MM.1S (cell line): Measurements from ENCODE around the gene CACNA1I.

Experiments used
- DNase-seq: peaks from one replicate; pipeline ENCODE4 v3.0.0-alpha.2; 2015
- H2AFZ ChIP-seq: fragments of 300-600 bp; sonication (generic); 2 replicates; pipeline ENCODE4 v1.6.0; 2016; ENCODE audit warnings: antibody characterized with exemption, low read length
- H3F3A ChIP-seq: fragments of 300-600 bp; sonication (generic); 2 replicates; pipeline ENCODE4 v1.6.1; 2016; ENCODE audit warnings: mild to moderate bottlenecking, antibody characterized with exemption, low read length, moderate library complexity, mixed read lengths; ENCODE audit not compliant: insufficient read depth
- H3K27ac ChIP-seq: fragments of 300-600 bp; sonication (generic); 2 replicates; pipeline ENCODE4 v1.5.1; 2016; ENCODE audit warnings: mild to moderate bottlenecking, low read length
- H3K27me3 ChIP-seq: fragments of 300-600 bp; sonication (generic); replicated peaks from 2 replicates; pipeline ENCODE4 v1.6.0; 2016; ENCODE audit warnings: low read length; ENCODE audit not compliant: insufficient read depth
- H3K36me3 ChIP-seq: fragments of 300-600 bp; sonication (generic); replicated peaks from 2 replicates; pipeline ENCODE4 v1.6.1; 2016; ENCODE audit warnings: mild to moderate bottlenecking, low read length, mixed read lengths; ENCODE audit not compliant: insufficient read depth
- H3K4me1 ChIP-seq: fragments of 300-600 bp; sonication (generic); 2 replicates; pipeline ENCODE4 v1.6.1; 2016; ENCODE audit warnings: low read length, mixed read lengths
- H3K4me2 ChIP-seq: fragments of 300-600 bp; sonication (generic); 2 replicates; pipeline ENCODE4 v1.6.0; 2016; ENCODE audit warnings: low read depth, low read length
- H3K4me3 ChIP-seq: fragments of 300-600 bp; sonication (generic); 2 replicates; pipeline ENCODE4 v1.5.1; 2016; ENCODE audit warnings: low read length, mixed read lengths
- H3K79me2 ChIP-seq: fragments of 300-600 bp; sonication (generic); 2 replicates; pipeline ENCODE4 v1.6.1; 2016; ENCODE audit warnings: mixed run types, low read length, mixed read lengths
- H3K9ac ChIP-seq: fragments of 300-600 bp; sonication (generic); 2 replicates; pipeline ENCODE4 v1.6.1; 2016; ENCODE audit warnings: low read length, mixed read lengths
- H3K9me2 ChIP-seq: fragments of 300-600 bp; sonication (generic); replicated peaks from 2 replicates; pipeline ENCODE4 v1.6.1; 2016; ENCODE audit warnings: mild to moderate bottlenecking, low read length, mixed read lengths; ENCODE audit not compliant: insufficient read depth
- H3K9me3 ChIP-seq: fragments of 300-600 bp; sonication (generic); replicated peaks from 2 replicates; pipeline ENCODE4 v1.6.1; 2016; ENCODE audit warnings: mild to moderate bottlenecking, low read length, mixed read lengths; ENCODE audit not compliant: insufficient read depth
- H4K20me1 ChIP-seq: fragments of 300-600 bp; sonication (generic); 2 replicates; pipeline ENCODE4 v1.6.1; 2016; ENCODE audit warnings: mild to moderate bottlenecking, low read length, moderate library complexity, mixed read lengths; ENCODE audit not compliant: insufficient read depth
- CTCF ChIP-seq: fragments of 300-600 bp; sonication (generic); IDR thresholded peaks from 2 replicates; pipeline ENCODE4 v1.5.1; 2016; ENCODE audit warnings: antibody characterized with exemption, low read length, mixed read lengths
- EZH2 ChIP-seq: fragments of 300-600 bp; sonication (generic); optimal IDR thresholded peaks from 2 replicates; pipeline ENCODE3; 2017; ENCODE audit warnings: low read depth, mild to moderate bottlenecking, antibody characterized with exemption, low read length, mixed read lengths
- EZH2phosphoT487 ChIP-seq: fragments of 300-600 bp; sonication (generic); IDR thresholded peaks from 2 replicates; pipeline ENCODE4 v1.6.1; 2018; ENCODE audit warnings: antibody characterized with exemption, low read length

Gene CACNA1I

GRCh38 chr22:39621826-39622225 lies 51.3 kb downstream of the CACNA1I start:
- Histone ChIP-seq H4K20me1 (no peaks in the 10 kb centered on the region), H3K36me3 (no peaks in the 10 kb centered on the region), H3K27me3 (peaks cover 54% of the 10 kb centered on the region), H3K4me1 (no peaks in the 10 kb centered on the region), H3K27ac (no peak overlapping the region), H3F3A (no peaks in the 10 kb centered on the region), H3K9ac (no peak overlapping the region), H3K79me2 (no peaks in the 10 kb centered on the region), H3K4me2 (no peak overlapping the region), H3K9me2 (no peaks in the 10 kb centered on the region), H2AFZ (no peak overlapping the region), H3K9me3 (no peaks in the 10 kb centered on the region), H3K4me3 (no peak overlapping the region)
- no peak for TF ChIP-seq EZH2
- TF ChIP-seq EZH2phosphoT487, result no peak
- TF ChIP-seq CTCF, result no peak
- no peak for DNase-seq

- Histone ChIP-seq H3K9me3 (no peaks in the 10 kb centered on the region), H3K9me2 (no peaks in the 10 kb centered on the region), H3K27me3 (peaks cover 59% of the 10 kb centered on the region), H3K27ac (no peak overlapping the region), H4K20me1 (no peaks in the 10 kb centered on the region), H3K4me3 (no peak overlapping the region), H3K36me3 (no peaks in the 10 kb centered on the region), H2AFZ (no peak overlapping the region), H3K4me1 (no peaks in the 10 kb centered on the region), H3K9ac (no peak overlapping the region), H3F3A (no peaks in the 10 kb centered on the region), H3K4me2 (peak overlapping the region; percentile 5; the same call in 1 of the 2 replicates), H3K79me2 (no peaks in the 10 kb centered on the region)
- peak; percentile 57 for DNase-seq
- no peak for TF ChIP-seq EZH2
- TF ChIP-seq CTCF, result peak; percentile 90
- TF ChIP-seq EZH2phosphoT487, result no peak
Measured at GRCh38 chr22:39622881-39623367, 52.4 kb downstream of the CACNA1I start.

- no peak overlapping the region for H3K4me2 ChIP-seq
- no peak overlapping the region for H2AFZ ChIP-seq
- no peaks in the 10 kb centered on the region for H3K9me3 ChIP-seq
- H3F3A ChIP-seq, result no peaks in the 10 kb centered on the region
- H3K9me2 ChIP-seq, result no peaks in the 10 kb centered on the region
- H3K79me2 ChIP-seq, result no peaks in the 10 kb centered on the region
- no peak overlapping the region for H3K4me3 ChIP-seq
- no peaks in the 10 kb centered on the region for H3K36me3 ChIP-seq
- no peaks in the 10 kb centered on the region for H3K4me1 ChIP-seq
- H3K9ac ChIP-seq, result no peak overlapping the region
- no peak for DNase-seq
- H3K27ac ChIP-seq, result no peak overlapping the region
- no peak for TF ChIP-seq EZH2phosphoT487
- no peak for TF ChIP-seq CTCF
- no peak for TF ChIP-seq EZH2
- no peaks in the 10 kb centered on the region for H4K20me1 ChIP-seq
- H3K27me3 ChIP-seq, result peaks cover 65% of the 10 kb centered on the region
Measured at GRCh38 chr22:39623603-39624500, 53.3 kb downstream of the CACNA1I start.
